Measurements from ENCODE around the gene GNA15.

GRCh38 chr19:3213159-3213558 is 77.3 kb downstream of the GNA15 start:
- no peak for TF ChIP-seq POLR2A (IDR thresholded peaks at IDR 0.05; ENCODE audit: low read length)
- no peak for TF ChIP-seq GATA1 (IDR thresholded peaks at IDR 0.05; ENCODE audit: low read depth, low read length)

Measured in erythroblast (primary cell).